ENCODE measurements around the gene ARID1B. TPM values are rescaled to one million over a fixed set of nuclear protein-coding genes. Genes with fewer than 3 reads are reported as not detected.

Gene ARID1B
- total RNA-seq, 1 experiment from 2014 or later = 58.8 TPM

DNA sequence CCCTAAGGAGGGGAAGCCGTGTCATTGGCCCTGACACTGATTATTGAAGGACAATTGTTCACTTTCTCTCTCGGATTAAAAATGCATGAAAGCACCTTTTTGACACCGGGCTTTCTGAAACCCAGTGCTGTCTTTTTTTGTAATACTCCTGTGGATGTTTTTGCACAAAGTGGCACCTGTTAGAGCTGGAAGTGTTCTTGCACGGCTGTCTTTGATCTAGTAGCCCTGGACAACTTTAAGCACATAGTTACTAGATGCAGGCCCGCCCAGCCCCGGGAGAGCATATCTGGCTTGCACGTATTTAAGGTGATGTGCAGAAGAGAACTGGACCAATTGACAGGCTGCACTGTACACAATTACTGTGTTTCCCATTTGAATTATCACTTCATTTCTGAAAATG, 72.6 kb downstream of the ARID1B start:
- Mint-ChIP-seq H3K27ac (ENCODE audit: unreplicated experiment) (no peak overlapping the region), H3K9me3 (ENCODE audit: unreplicated experiment) (no peaks in the 10 kb centered on the region), H3K4me1 (ENCODE audit: low read depth, unreplicated experiment) (no peaks in the 10 kb centered on the region), H3K4me3 (ENCODE audit: unreplicated experiment) (no peak overlapping the region), H3K27me3 (ENCODE audit: insufficient read depth, unreplicated experiment) (no peaks in the 10 kb centered on the region), H3K36me3 (ENCODE audit: insufficient read depth, unreplicated experiment) (peaks cover 7% of the 10 kb centered on the region)
- Histone ChIP-seq H3K4me3 (ENCODE audit: low read depth, low read length) (no peak overlapping the region), H3K27me3 (replicated peaks; ENCODE audit: control insufficient read depth, insufficient read depth, low read length) (no peaks in the 10 kb centered on the region), H3K4me1 (no peaks in the 10 kb centered on the region), H3K9me3 (no peaks in the 10 kb centered on the region), H3K36me3 (ENCODE audit: control insufficient read depth, insufficient read depth, low read length) (no peaks in the 10 kb centered on the region)
- TF ChIP-seq, protein P1, sequence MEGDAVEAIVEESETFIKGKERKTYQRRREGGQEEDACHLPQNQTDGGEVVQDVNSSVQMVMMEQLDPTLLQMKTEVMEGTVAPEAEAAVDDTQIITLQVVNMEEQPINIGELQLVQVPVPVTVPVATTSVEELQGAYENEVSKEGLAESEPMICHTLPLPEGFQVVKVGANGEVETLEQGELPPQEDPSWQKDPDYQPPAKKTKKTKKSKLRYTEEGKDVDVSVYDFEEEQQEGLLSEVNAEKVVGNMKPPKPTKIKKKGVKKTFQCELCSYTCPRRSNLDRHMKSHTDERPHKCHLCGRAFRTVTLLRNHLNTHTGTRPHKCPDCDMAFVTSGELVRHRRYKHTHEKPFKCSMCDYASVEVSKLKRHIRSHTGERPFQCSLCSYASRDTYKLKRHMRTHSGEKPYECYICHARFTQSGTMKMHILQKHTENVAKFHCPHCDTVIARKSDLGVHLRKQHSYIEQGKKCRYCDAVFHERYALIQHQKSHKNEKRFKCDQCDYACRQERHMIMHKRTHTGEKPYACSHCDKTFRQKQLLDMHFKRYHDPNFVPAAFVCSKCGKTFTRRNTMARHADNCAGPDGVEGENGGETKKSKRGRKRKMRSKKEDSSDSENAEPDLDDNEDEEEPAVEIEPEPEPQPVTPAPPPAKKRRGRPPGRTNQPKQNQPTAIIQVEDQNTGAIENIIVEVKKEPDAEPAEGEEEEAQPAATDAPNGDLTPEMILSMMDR (IDR thresholded peaks at IDR 0.05; ENCODE audit: insufficient read depth in 1 of 2, low read depth in 1 of 2, low read length in 1 of 2, severe bottlenecking in 1 of 2, unreplicated experiment in 1 of 2) = no peak
- POLR2A ChIA-PET = no interaction called here
- CTCF ChIA-PET = no interaction called here
- no TSS peak for BruUV-seq (replicated peaks)
- intact Hi-C loops (cut with micrococcal nuclease; ENCODE audit: unreplicated experiment) = no loop called here
- DNase-seq = no peak

DNA sequence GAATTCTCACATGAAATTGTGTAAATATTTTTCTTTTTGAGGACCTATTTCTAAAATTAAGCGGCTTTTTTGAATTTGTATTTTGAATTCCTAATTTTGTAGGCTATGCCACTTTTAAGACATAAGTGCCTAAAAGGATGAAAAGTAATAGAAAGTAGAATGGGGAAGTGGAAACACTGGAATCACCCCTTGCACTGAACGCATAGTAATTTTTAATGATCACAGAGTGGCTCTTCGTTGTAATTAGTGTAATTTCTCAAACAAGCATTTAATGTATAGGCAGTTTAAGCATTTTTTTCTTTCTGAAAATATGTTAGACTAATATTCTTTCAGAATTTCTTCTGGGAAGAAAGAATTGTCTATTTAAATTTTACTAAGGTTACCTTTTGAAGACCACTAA, 73.2 kb downstream of the ARID1B start:
- Mint-ChIP-seq H3K4me3 (ENCODE audit: unreplicated experiment) (no peak overlapping the region), H3K4me1 (ENCODE audit: low read depth, unreplicated experiment) (no peaks in the 10 kb centered on the region), H3K27ac (ENCODE audit: unreplicated experiment) (no peak overlapping the region), H3K27me3 (ENCODE audit: insufficient read depth, unreplicated experiment) (no peaks in the 10 kb centered on the region), H3K36me3 (ENCODE audit: insufficient read depth, unreplicated experiment) (peaks cover 7% of the 10 kb centered on the region), H3K9me3 (ENCODE audit: unreplicated experiment) (no peaks in the 10 kb centered on the region)
- no peaks in the 10 kb centered on the region for H3K9me3 ChIP-seq
- ChIA-PET POLR2A (no interaction called here), CTCF (no interaction called here)
- intact Hi-C loops (cut with micrococcal nuclease; ENCODE audit: unreplicated experiment) = no loop called here
- no peak overlapping the region for H3K4me3 ChIP-seq (ENCODE audit: low read depth, low read length)
- TF ChIP-seq, protein P1 (IDR thresholded peaks at IDR 0.05; ENCODE audit: insufficient read depth in 1 of 2, low read depth in 1 of 2, low read length in 1 of 2, severe bottlenecking in 1 of 2, unreplicated experiment in 1 of 2) = no peak
- no peaks in the 10 kb centered on the region for H3K27me3 ChIP-seq (replicated peaks; ENCODE audit: control insufficient read depth, insufficient read depth, low read length)
- H3K4me1 ChIP-seq = no peaks in the 10 kb centered on the region
- BruUV-seq (replicated peaks) = no TSS peak
- DNase-seq = no peak
- no peaks in the 10 kb centered on the region for H3K36me3 ChIP-seq (ENCODE audit: control insufficient read depth, insufficient read depth, low read length)

DNA sequence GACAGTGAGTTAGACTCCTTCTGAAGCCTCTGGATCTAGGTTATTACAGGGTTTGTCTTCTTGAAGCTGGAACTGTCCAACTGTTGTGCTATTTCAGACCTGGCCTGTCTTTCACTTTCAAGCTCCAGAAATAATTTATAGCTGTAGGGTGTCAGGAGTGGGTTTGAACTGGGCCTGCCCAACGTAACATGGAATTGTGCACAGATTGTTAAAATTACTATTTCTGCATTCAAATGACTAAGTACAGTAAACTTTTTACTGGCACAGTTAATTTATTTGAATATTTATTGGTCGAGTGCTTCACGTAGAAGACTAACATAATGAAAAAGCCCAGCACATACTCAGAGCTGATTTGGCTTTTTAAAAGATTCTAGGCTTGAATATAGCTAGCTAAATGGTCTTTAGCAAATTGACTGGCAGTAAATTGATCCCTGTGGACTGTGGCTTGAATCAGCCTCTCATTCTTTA, 74.3 kb downstream of the ARID1B start:
- H3K4me3 ChIP-seq (ENCODE audit: low read depth, low read length) = no peak overlapping the region
- Mint-ChIP-seq H3K4me3 (ENCODE audit: unreplicated experiment) (no peak overlapping the region), H3K27me3 (ENCODE audit: insufficient read depth, unreplicated experiment) (no peaks in the 10 kb centered on the region), H3K4me1 (ENCODE audit: low read depth, unreplicated experiment) (no peaks in the 10 kb centered on the region), H3K9me3 (ENCODE audit: unreplicated experiment) (no peaks in the 10 kb centered on the region), H3K36me3 (ENCODE audit: insufficient read depth, unreplicated experiment) (peaks cover 5% of the 10 kb centered on the region), H3K27ac (ENCODE audit: unreplicated experiment) (no peak overlapping the region)
- CTCF ChIA-PET = no interaction called here
- no peaks in the 10 kb centered on the region for H3K36me3 ChIP-seq (ENCODE audit: control insufficient read depth, insufficient read depth, low read length)
- no peaks in the 10 kb centered on the region for H3K4me1 ChIP-seq
- no TSS peak for BruUV-seq (replicated peaks)
- H3K9me3 ChIP-seq = no peaks in the 10 kb centered on the region
- intact Hi-C loops (cut with micrococcal nuclease; ENCODE audit: unreplicated experiment) = no loop called here
- no peak for DNase-seq
- TF ChIP-seq, protein P1 (IDR thresholded peaks at IDR 0.05; ENCODE audit: insufficient read depth in 1 of 2, low read depth in 1 of 2, low read length in 1 of 2, severe bottlenecking in 1 of 2, unreplicated experiment in 1 of 2) = no peak
- POLR2A ChIA-PET = no interaction called here
- H3K27me3 ChIP-seq (replicated peaks; ENCODE audit: control insufficient read depth, insufficient read depth, low read length) = no peaks in the 10 kb centered on the region

Data from Caco-2 (cell line).